Astrocyte (in vitro differentiated cells and primary cell): ENCODE data around the gene F3. TPM values are rescaled to one million over a fixed set of nuclear protein-coding genes. Genes with fewer than 3 reads are reported as not detected.
A peak's percentile ranks its signal among the peaks of the same experiment; 100 is the strongest.

Experiments used
- DNase-seq: peaks from one replicate; pipeline ENCODE4 v3.0.0-alpha.2; 2010; ENCODE audit warnings: low read depth
- FAIRE-seq: peaks from 2 replicates; lab custom pipeline; 2011; peaks lifted over from hg19 to GRCh38; lab: Jason Lieb, UNC
- H2AFZ ChIP-seq: 2 replicates; pipeline ENCODE4 v1.6.0; 2012; ENCODE audit warnings: low read depth, low read length, inconsistent platforms
- H3K27ac ChIP-seq: 2 replicates; pipeline ENCODE4 v1.5.1; 2011; ENCODE audit warnings: low read depth, low read length, inconsistent platforms
- H3K27me3 ChIP-seq: 2 replicates; pipeline ENCODE4 v1.6.0; 2011; ENCODE audit warnings: low read length, inconsistent platforms; ENCODE audit not compliant: insufficient read depth
- H3K36me3 ChIP-seq: 2 replicates; pipeline ENCODE4 v1.5.1; 2011; ENCODE audit warnings: low read length, inconsistent platforms; ENCODE audit not compliant: insufficient read depth
- H3K4me1 ChIP-seq: 2 replicates; pipeline ENCODE4 v1.5.1; 2011; ENCODE audit warnings: low read length, inconsistent platforms; ENCODE audit not compliant: insufficient read depth
- H3K4me2 ChIP-seq: 2 replicates; pipeline ENCODE4 v1.6.0; 2012; ENCODE audit warnings: low read length, inconsistent platforms
- H3K4me3 ChIP-seq: 2 replicates; pipeline ENCODE4 v1.5.1; 2011; ENCODE audit warnings: low read depth, mild to moderate bottlenecking, low read length, inconsistent platforms; ENCODE audit not compliant: insufficient read depth
- H3K79me2 ChIP-seq: 2 replicates; pipeline ENCODE4 v1.6.0; 2012; ENCODE audit warnings: mild to moderate bottlenecking, low read length, inconsistent platforms; ENCODE audit not compliant: insufficient read depth
- H3K9ac ChIP-seq: 2 replicates; pipeline ENCODE4 v1.6.0; 2012; ENCODE audit warnings: mild to moderate bottlenecking, low read length, inconsistent platforms
- H3K9me3 ChIP-seq: 2 replicates; pipeline ENCODE4 v1.5.1; 2012; ENCODE audit warnings: low read depth, mild to moderate bottlenecking, low read length, inconsistent platforms; ENCODE audit not compliant: insufficient read depth
- H4K20me1 ChIP-seq: 2 replicates; pipeline ENCODE4 v1.6.0; 2012; ENCODE audit warnings: low read length, inconsistent platforms; ENCODE audit not compliant: insufficient read depth
- H3K27ac Mint-ChIP-seq: one replicate; pipeline ENCODE4 v1.8.0; 2021; ENCODE audit warnings: mild to moderate bottlenecking, mixed read lengths; ENCODE audit not compliant: unreplicated experiment
- H3K27me3 Mint-ChIP-seq: one replicate; pipeline ENCODE4 v1.8.0; 2021; ENCODE audit warnings: low read depth, mixed read lengths; ENCODE audit not compliant: unreplicated experiment
- H3K36me3 Mint-ChIP-seq: one replicate; pipeline ENCODE4 v1.8.0; 2021; ENCODE audit warnings: low read depth, mixed read lengths; ENCODE audit not compliant: unreplicated experiment
- H3K4me1 Mint-ChIP-seq: one replicate; pipeline ENCODE4 v1.8.0; 2021; ENCODE audit warnings: low read depth, mixed read lengths; ENCODE audit not compliant: unreplicated experiment
- H3K4me3 Mint-ChIP-seq: one replicate; pipeline ENCODE4 v1.8.0; 2021; ENCODE audit warnings: mild to moderate bottlenecking, moderate library complexity, mixed read lengths; ENCODE audit not compliant: unreplicated experiment
- H3K9me3 Mint-ChIP-seq: one replicate; pipeline ENCODE4 v1.8.0; 2021; ENCODE audit warnings: mild to moderate bottlenecking, mixed read lengths; ENCODE audit not compliant: unreplicated experiment
- CTCF ChIP-seq: IDR thresholded peaks from 2 replicates; pipeline ENCODE4 v1.5.1; 2011; ENCODE audit warnings: low read depth, mild to moderate bottlenecking, inconsistent platforms, low read length, moderate library complexity; ENCODE audit not compliant: insufficient read depth
- EZH2 ChIP-seq: IDR thresholded peaks from 2 replicates; pipeline ENCODE4 v1.6.1; 2012; ENCODE audit warnings: mild to moderate bottlenecking, low read length, inconsistent platforms; ENCODE audit not compliant: insufficient read depth
- total RNA-seq: library from RNA; stranded (reverse); gene quantifications from 2 replicates; pipeline ENCODE4 v1.2.1, GENCODE V29; 2021

F3 gene
- total RNA-seq, 1 donor from 2014 or later: 36.1 TPM

GRCh38 chr1:94543893-94544635, 2.5 kb upstream of the F3 start:
- no peak for TF ChIP-seq EZH2
- no peak for TF ChIP-seq CTCF
- H3K36me3 ChIP-seq: no peaks in the 10 kb centered on the region
- H3K9me3 Mint-ChIP-seq: no peaks in the 10 kb centered on the region
- peaks cover 38% of the 10 kb centered on the region for H3K4me1 ChIP-seq
- peak overlapping the region; percentile 32 for H3K9ac ChIP-seq
- peaks cover 21% of the 10 kb centered on the region for H4K20me1 ChIP-seq
- H2AFZ ChIP-seq: no peak overlapping the region
- peaks cover 6% of the 10 kb centered on the region for H3K36me3 Mint-ChIP-seq
- peak; percentile 82 for DNase-seq
- no peaks in the 10 kb centered on the region for H3K27me3 ChIP-seq
- H3K4me3 ChIP-seq: no peak overlapping the region
- H3K27ac Mint-ChIP-seq: peak overlapping the region; percentile 24
- no peaks in the 10 kb centered on the region for H3K27me3 Mint-ChIP-seq
- no peak overlapping the region for H3K4me3 Mint-ChIP-seq
- peak overlapping the region; percentile 43 for H3K4me2 ChIP-seq
- peaks cover 37% of the 10 kb centered on the region for H3K4me1 Mint-ChIP-seq
- peak; percentile 29 for FAIRE-seq
- peak overlapping the region; percentile 51 for H3K27ac ChIP-seq
- no peaks in the 10 kb centered on the region for H3K9me3 ChIP-seq
- H3K79me2 ChIP-seq: peaks cover 24% of the 10 kb centered on the region

- H2AFZ ChIP-seq: no peak overlapping the region
- no peaks in the 10 kb centered on the region for H3K9me3 ChIP-seq
- Mint-ChIP-seq H3K27me3 (no peaks in the 10 kb centered on the region), H3K36me3 (peaks cover 7% of the 10 kb centered on the region), H3K4me3 (peak overlapping the region; percentile 91), H3K9me3 (no peaks in the 10 kb centered on the region), H3K4me1 (peaks cover 42% of the 10 kb centered on the region), H3K27ac (peak overlapping the region; percentile 93)
- DNase-seq (peak; percentile 54), FAIRE-seq (peak; percentile 54)
- H4K20me1 ChIP-seq: peaks cover 31% of the 10 kb centered on the region
- peaks cover 46% of the 10 kb centered on the region for H3K4me1 ChIP-seq
- H3K9ac ChIP-seq: peak overlapping the region; percentile 86
- peaks cover 35% of the 10 kb centered on the region for H3K79me2 ChIP-seq
- TF ChIP-seq EZH2 (no peak), CTCF (no peak)
- H3K4me3 ChIP-seq: peak overlapping the region; percentile 61
- no peaks in the 10 kb centered on the region for H3K27me3 ChIP-seq
- H3K4me2 ChIP-seq: peak overlapping the region; percentile 93
- peaks cover 3% of the 10 kb centered on the region for H3K36me3 ChIP-seq
- H3K27ac ChIP-seq: peak overlapping the region; percentile 81
Measured at GRCh38 chr1:94543001-94543400, 1.4 kb upstream of the F3 start.
